Epithelial cell of alveolus of lung (primary cell): ENCODE data around the gene EML5. TPM values are rescaled to one million over a fixed set of nuclear protein-coding genes. Genes with fewer than 3 reads are reported as not detected.

Experiments
- total RNA-seq: library from RNA; depleted of rRNA; stranded (reverse); fragments of >200 nt; gene quantifications from 2 replicates; pipeline ENCODE4 v1.2.1, GENCODE V29; 2015

Gene EML5
- under 0.01 TPM in 1 of 2 replicates, not detected in the other for total RNA-seq

GRCh38 chr14:88792473-88793258, at the start of gene EML5:
Gene EML5, minus strand, starts transcription at chr14:88792953. Its CDS starts 450 bp downstream, at chr14:88792503.

DNA sequence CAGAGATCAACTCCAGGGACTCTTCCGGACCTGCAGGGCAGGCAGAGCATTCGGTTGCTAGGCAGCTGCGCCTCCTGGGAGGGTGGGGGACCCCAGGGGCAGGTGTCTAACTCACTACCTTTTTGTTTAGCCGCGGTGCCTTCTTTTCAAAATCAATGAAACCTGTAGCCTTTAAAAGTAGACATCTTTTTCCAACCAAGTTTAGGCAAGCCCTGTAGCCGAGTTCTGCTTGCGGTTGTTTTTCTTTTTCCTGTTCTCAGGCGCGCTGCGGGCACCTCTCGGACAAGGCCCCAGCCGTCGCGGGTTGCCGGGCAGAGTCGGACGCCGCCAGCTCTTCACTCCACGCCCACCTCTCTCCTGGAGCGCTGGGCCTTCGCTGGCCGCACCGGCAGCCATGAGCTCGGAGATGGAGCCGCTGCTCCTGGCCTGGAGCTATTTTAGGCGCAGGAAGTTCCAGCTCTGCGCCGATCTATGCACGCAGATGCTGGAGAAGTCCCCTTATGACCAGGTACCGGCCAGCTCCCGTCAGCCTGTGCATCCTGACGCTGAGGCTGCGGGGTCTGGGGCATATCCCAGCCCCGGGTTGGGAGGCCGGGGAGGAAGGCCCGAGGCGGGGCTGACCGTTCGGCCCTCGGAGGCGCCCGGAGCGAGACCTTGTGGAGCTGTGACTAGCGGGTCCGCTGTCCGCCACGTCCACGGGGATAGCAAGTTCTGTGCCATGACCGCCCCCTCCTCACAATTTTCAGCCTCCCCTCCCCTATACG, 31.7 kb upstream of the EML5 start, which contains the start of gene TTC8:
TTC8 (plus strand) TSS at position 338 of the 764 bp plus-strand sequence; CDS start at position 395, 57 bp downstream.

GRCh38 chr14:88562831-88563686, 229.7 kb downstream of the EML5 start, which contains the start of gene ZC3H14:
Gene ZC3H14, plus strand, starts transcription at chr14:88563037. Its CDS starts 97 bp downstream, at chr14:88563134.

Other genes starting within 250 kb of the EML5 start
- 5.2 and 5.7 TPM in 2 replicates for gene PTPN21, start 237.9 kb downstream of the EML5 start, total RNA-seq
- gene ZC3H14, start 229.9 kb downstream of the EML5 start, total RNA-seq, result 44.1 and 44.9 TPM in 2 replicates
- gene TTC8, start 31.7 kb upstream of the EML5 start, total RNA-seq, result 14.3 and 15.5 TPM in 2 replicates